ENCODE data around the gene OR5H15.
"Not testable (repeated sequence)": the region's sequence is repeated elsewhere in the genome, so short reads cannot be mapped to it uniquely, and the experiment has no call there.

Gene OR5H15

GRCh38 chr3:98166396-98166795, at the start of gene OR5H15:
Gene OR5H15 (plus strand): TSS chr3:98166696. CDS start chr3:98168700, 2,004 bp downstream.
- H3K27me3 ChIP-seq (replicated peaks; ENCODE audit: control insufficient read depth, insufficient read depth, low read length) = no peaks in the 10 kb centered on the region
- no peak for DNase-seq (ENCODE audit: extremely low read depth, insufficient read length)

GRCh38 chr3:98130421-98130820, 36.1 kb upstream of the OR5H15 start, which contains the start of gene OR5H1:
Gene OR5H1 (plus strand): TSS chr3:98130721. CDS start chr3:98132698, 1,977 bp downstream.
- no peak for DNase-seq (ENCODE audit: extremely low read depth, insufficient read length)
- Histone ChIP-seq H3K27me3 (replicated peaks; ENCODE audit: control insufficient read depth, insufficient read depth, low read length) (no peaks in the 10 kb centered on the region), H3K36me3 (ENCODE audit: control insufficient read depth, insufficient read depth, low read length) (no peaks in the 10 kb centered on the region), H3K4me3 (replicated peaks; ENCODE audit: low read depth, low read length) (no peak within 1 kb of the TSS)
- no peak for TF ChIP-seq CTCF (IDR thresholded peaks at IDR 0.05; ENCODE audit: insufficient read depth, low read length, poor library complexity, severe bottlenecking)

More at GRCh38 chr3:98166396-98166795, at the start of gene OR5H15:
- no peak within 1 kb of the TSS for H3K4me3 ChIP-seq (replicated peaks; ENCODE audit: low read depth, low read length)
- no peak for TF ChIP-seq CTCF (IDR thresholded peaks at IDR 0.05; ENCODE audit: insufficient read depth, low read length, poor library complexity, severe bottlenecking)
- no peaks in the 10 kb centered on the region for H3K36me3 ChIP-seq (ENCODE audit: control insufficient read depth, insufficient read depth, low read length)

GRCh38 chr3:98136631-98137030, 29.9 kb upstream of the OR5H15 start:
- TF ChIP-seq CTCF (IDR thresholded peaks at IDR 0.05; ENCODE audit: insufficient read depth, low read length, poor library complexity, severe bottlenecking) = no peak
- no peaks in the 10 kb centered on the region for H3K27me3 ChIP-seq (replicated peaks; ENCODE audit: control insufficient read depth, insufficient read depth, low read length)
- DNase-seq (ENCODE audit: extremely low read depth, insufficient read length) = no peak
- no peaks in the 10 kb centered on the region for H3K36me3 ChIP-seq (ENCODE audit: control insufficient read depth, insufficient read depth, low read length)
- no peak overlapping the region for H3K4me3 ChIP-seq (replicated peaks; ENCODE audit: low read depth, low read length)

- H3K4me3 ChIP-seq (replicated peaks; ENCODE audit: low read depth, low read length); H3K36me3 ChIP-seq (ENCODE audit: control insufficient read depth, insufficient read depth, low read length); H3K27me3 ChIP-seq (replicated peaks; ENCODE audit: control insufficient read depth, insufficient read depth, low read length); DNase-seq (ENCODE audit: extremely low read depth, insufficient read length): not testable (repeated sequence)
These were observed 28.5 kb upstream of the OR5H15 start for GRCh38 chr3:98137826-98138557.

GRCh38 chr3:98140531-98140930, 26.0 kb upstream of the OR5H15 start:
- H3K36me3 ChIP-seq (ENCODE audit: control insufficient read depth, insufficient read depth, low read length) = no peaks in the 10 kb centered on the region
- no peak for DNase-seq (ENCODE audit: extremely low read depth, insufficient read length)
- no peak overlapping the region for H3K4me3 ChIP-seq (replicated peaks; ENCODE audit: low read depth, low read length)
- no peak for TF ChIP-seq CTCF (IDR thresholded peaks at IDR 0.05; ENCODE audit: insufficient read depth, low read length, poor library complexity, severe bottlenecking)
- H3K27me3 ChIP-seq (replicated peaks; ENCODE audit: control insufficient read depth, insufficient read depth, low read length) = no peaks in the 10 kb centered on the region

GRCh38 chr3:98147179-98147578, 19.3 kb upstream of the OR5H15 start, which contains the start of gene OR5H14:
Gene OR5H14 (plus strand): TSS chr3:98147479. CDS start chr3:98149386, 1,907 bp downstream.
- no peak for DNase-seq (ENCODE audit: extremely low read depth, insufficient read length)
- no peaks in the 10 kb centered on the region for H3K36me3 ChIP-seq (ENCODE audit: control insufficient read depth, insufficient read depth, low read length)

More at GRCh38 chr3:98147179-98147578, 19.3 kb upstream of the OR5H15 start, which contains the start of gene OR5H14:
- no peak for TF ChIP-seq CTCF (IDR thresholded peaks at IDR 0.05; ENCODE audit: insufficient read depth, low read length, poor library complexity, severe bottlenecking)
- H3K27me3 ChIP-seq (replicated peaks; ENCODE audit: control insufficient read depth, insufficient read depth, low read length) = no peaks in the 10 kb centered on the region
- H3K4me3 ChIP-seq (replicated peaks; ENCODE audit: low read depth, low read length) = no peak within 1 kb of the TSS

All from GM06990 (cell line).